GM23248 (cell line): ENCODE measurements around the gene CROCC2. TPM values are rescaled to one million over a fixed set of nuclear protein-coding genes. Genes with fewer than 3 reads are reported as not detected.

Source experiments
- DNase-seq: peaks from one replicate; pipeline ENCODE4 v3.0.0-alpha.2; 2015
- H2AFZ ChIP-seq: fragments of 200-600 bp; sonication (generic); 2 replicates; pipeline ENCODE4 v1.6.1; 2016; ENCODE audit warnings: antibody characterized with exemption
- H3F3A ChIP-seq: fragments of 200-600 bp; sonication (generic); 2 replicates; pipeline ENCODE4 v1.6.1; 2016; ENCODE audit warnings: mild to moderate bottlenecking, antibody characterized with exemption, mixed run types; ENCODE audit not compliant: insufficient read depth
- H3K27ac ChIP-seq: fragments of 200-600 bp; sonication (generic); 2 replicates; pipeline ENCODE4 v1.5.1; 2016; ENCODE audit warnings: mild to moderate bottlenecking
- H3K27me3 ChIP-seq: fragments of 200-600 bp; sonication (generic); replicated peaks from 2 replicates; pipeline ENCODE4 v1.6.1; 2016; ENCODE audit warnings: mild to moderate bottlenecking; ENCODE audit not compliant: insufficient read depth
- H3K36me3 ChIP-seq: fragments of 200-600 bp; sonication (generic); 2 replicates; pipeline ENCODE4 v1.6.1; 2016; ENCODE audit warnings: low read depth, mild to moderate bottlenecking
- H3K4me1 ChIP-seq: fragments of 200-600 bp; sonication (generic); 2 replicates; pipeline ENCODE4 v1.6.1; 2016; ENCODE audit warnings: mild to moderate bottlenecking; ENCODE audit not compliant: insufficient read depth
- H3K4me2 ChIP-seq: fragments of 200-600 bp; sonication (generic); one replicate; pipeline ENCODE4 v1.6.1; 2016; ENCODE audit warnings: mild to moderate bottlenecking; ENCODE audit not compliant: unreplicated experiment
- H3K4me3 ChIP-seq: fragments of 200-600 bp; sonication (generic); 2 replicates; pipeline ENCODE4 v1.5.1; 2016; ENCODE audit warnings: mild to moderate bottlenecking
- H3K79me2 ChIP-seq: fragments of 200-600 bp; sonication (generic); 2 replicates; pipeline ENCODE4 v1.6.1; 2016; ENCODE audit warnings: mild to moderate bottlenecking; ENCODE audit not compliant: insufficient read depth
- H3K9ac ChIP-seq: fragments of 200-600 bp; sonication (generic); 2 replicates; pipeline ENCODE4 v1.6.1; 2016; ENCODE audit warnings: mild to moderate bottlenecking
- H3K9me2 ChIP-seq: fragments of 200-600 bp; sonication (generic); 2 replicates; pipeline ENCODE4 v1.6.1; 2016; ENCODE audit warnings: mixed run types, mild to moderate bottlenecking, moderate library complexity; ENCODE audit not compliant: insufficient read depth
- H3K9me3 ChIP-seq: fragments of 200-600 bp; sonication (generic); one replicate; pipeline ENCODE4 v1.6.1; 2017; ENCODE audit warnings: low read depth
- H4K20me1 ChIP-seq: fragments of 200-600 bp; sonication (generic); 2 replicates; pipeline ENCODE4 v1.6.0; 2016; ENCODE audit not compliant: insufficient read depth
- EZH2 ChIP-seq: fragments of 200-600 bp; sonication (generic); IDR thresholded peaks from 2 replicates; pipeline ENCODE4 v1.6.1; 2018; ENCODE audit warnings: antibody characterized with exemption, mild to moderate bottlenecking; ENCODE audit not compliant: insufficient read depth, poor library complexity, severe bottlenecking
- EZH2phosphoT487 ChIP-seq: fragments of 200-600 bp; sonication (generic); IDR thresholded peaks from 2 replicates; pipeline ENCODE4 v1.6.1; 2018; ENCODE audit warnings: antibody characterized with exemption, moderate library complexity, mild to moderate bottlenecking, low read depth; ENCODE audit not compliant: insufficient read depth
- WGBS, 2 experiments: methylation state at CpG; one replicate each; pipeline ENCODE4 v1.1.6; 2015 to 2017; ENCODE audit warnings: low lambda C conversion rate in 2 of 2, low coverage in 1 of 2; ENCODE audit errors: missing lambda C conversion rate in 2 of 2; 5-methylcytosine and 5-hydroxymethylcytosine counted together
- in situ Hi-C: fragments of 300-500 bp; cut with MboI; formaldehyde crosslinking; loops from 2 replicates; pipeline ENCODE4 v1.15.0; 2020
- polyA plus RNA-seq: library from polyadenylated mRNA; unstranded; fragments of >200 nt; fragmentation: Nextera tagmentation; extraction: Ambion mirVana; gene quantifications from 2 replicates; pipeline ENCODE4 v1.2.1, GENCODE V29; 2016
- total RNA-seq: library from RNA; depleted of rRNA; stranded (reverse); fragments of >200 nt; shearing (Covaris generic); gene quantifications from 2 replicates; pipeline ENCODE4 v1.2.3, GENCODE V29; 2014

CROCC2 gene
- total and polyA plus RNA-seq, 2 experiments from 2014 or later, result under 0.01 TPM; not detected in 1

GRCh38 chr2:240919786-240920782 lies 13.9 kb downstream of the CROCC2 start:
- H3K9me3 ChIP-seq, result no peaks in the 10 kb centered on the region
- no peaks in the 10 kb centered on the region for H3K36me3 ChIP-seq
- peaks cover 27% of the 10 kb centered on the region for H3K4me1 ChIP-seq
- WGBS, 2 experiments, result 94 to 95% methylated on average over 31 of the region's 31 CpGs
- in situ Hi-C loops, result no loop called here
- no peaks in the 10 kb centered on the region for H3F3A ChIP-seq
- peak overlapping the region; percentile 84 for H3K9ac ChIP-seq
- no peaks in the 10 kb centered on the region for H4K20me1 ChIP-seq
- H2AFZ ChIP-seq, result no peak overlapping the region
- peak overlapping the region; percentile 70 for H3K4me2 ChIP-seq
- TF ChIP-seq EZH2phosphoT487, result no peak
- no peak for TF ChIP-seq EZH2
- H3K4me3 ChIP-seq, result no peak overlapping the region
- H3K9me2 ChIP-seq, result no peaks in the 10 kb centered on the region
- H3K27me3 ChIP-seq, result no peaks in the 10 kb centered on the region
- H3K27ac ChIP-seq, result peak overlapping the region; percentile 97
- no peak for DNase-seq
- H3K79me2 ChIP-seq, result no peaks in the 10 kb centered on the region

- in situ Hi-C loops, result no loop called here
- H3K9ac ChIP-seq, result peak overlapping the region; percentile 84
- peak overlapping the region; percentile 70 for H3K4me2 ChIP-seq
- H2AFZ ChIP-seq, result no peak overlapping the region
- H3K27ac ChIP-seq, result peak overlapping the region; percentile 97
- H3K27me3 ChIP-seq, result no peaks in the 10 kb centered on the region
- H3K4me1 ChIP-seq, result peaks cover 27% of the 10 kb centered on the region
- H3K36me3 ChIP-seq, result no peaks in the 10 kb centered on the region
- 43 to 44% methylated on average over 4 of the region's 4 CpGs for WGBS, 2 experiments
- no peaks in the 10 kb centered on the region for H3F3A ChIP-seq
- DNase-seq, result peak; percentile 64
- peak overlapping the region; percentile 39; the same call in 1 of the 2 replicates for H3K4me3 ChIP-seq
- no peaks in the 10 kb centered on the region for H3K9me2 ChIP-seq
- TF ChIP-seq EZH2phosphoT487 (no peak), EZH2 (no peak)
- H3K79me2 ChIP-seq, result no peaks in the 10 kb centered on the region
- H4K20me1 ChIP-seq, result no peaks in the 10 kb centered on the region
- H3K9me3 ChIP-seq, result no peaks in the 10 kb centered on the region
These were observed 14.7 kb downstream of the CROCC2 start for GRCh38 chr2:240920783-240921231.

- H3K9me2 ChIP-seq, result no peaks in the 10 kb centered on the region
- no peaks in the 10 kb centered on the region for H3K9me3 ChIP-seq
- no peaks in the 10 kb centered on the region for H3F3A ChIP-seq
- in situ Hi-C loops, result no loop called here
- no peaks in the 10 kb centered on the region for H4K20me1 ChIP-seq
- peak overlapping the region; percentile 70 for H3K4me2 ChIP-seq
- H3K27ac ChIP-seq, result peak overlapping the region; percentile 97
- no peaks in the 10 kb centered on the region for H3K79me2 ChIP-seq
- H2AFZ ChIP-seq, result peak overlapping the region; percentile 8; the same call in 1 of the 2 replicates
- peak overlapping the region; percentile 84 for H3K9ac ChIP-seq
- peak overlapping the region; percentile 39; the same call in 1 of the 2 replicates for H3K4me3 ChIP-seq
- DNase-seq, result peak; percentile 99
- 1% methylated on average over 11 to 13 of the region's 13 CpGs for WGBS, 2 experiments
- TF ChIP-seq EZH2 (no peak), EZH2phosphoT487 (no peak)
- no peaks in the 10 kb centered on the region for H3K27me3 ChIP-seq
- H3K4me1 ChIP-seq, result peaks cover 27% of the 10 kb centered on the region
- no peaks in the 10 kb centered on the region for H3K36me3 ChIP-seq
These were observed 15.3 kb downstream of the CROCC2 start for GRCh38 chr2:240921311-240921994.

GRCh38 chr2:240921995-240922244 lies 15.8 kb downstream of the CROCC2 start:
- no peak for TF ChIP-seq EZH2phosphoT487
- TF ChIP-seq EZH2, result no peak
- H3F3A ChIP-seq, result no peaks in the 10 kb centered on the region
- H3K9ac ChIP-seq, result peak overlapping the region; percentile 84
- no peaks in the 10 kb centered on the region for H3K36me3 ChIP-seq
- no peaks in the 10 kb centered on the region for H3K9me2 ChIP-seq
- in situ Hi-C loops, result no loop called here
- H3K27me3 ChIP-seq, result no peaks in the 10 kb centered on the region
- H3K9me3 ChIP-seq, result no peaks in the 10 kb centered on the region
- no peak for DNase-seq
- H3K4me1 ChIP-seq, result peaks cover 25% of the 10 kb centered on the region
- H3K4me2 ChIP-seq, result peak overlapping the region; percentile 16
- no peak overlapping the region for H3K4me3 ChIP-seq
- no peak overlapping the region for H2AFZ ChIP-seq
- H3K79me2 ChIP-seq, result no peaks in the 10 kb centered on the region
- peak overlapping the region; percentile 97 for H3K27ac ChIP-seq
- H4K20me1 ChIP-seq, result no peaks in the 10 kb centered on the region
- 85 to 100% methylated on average over 1 of the region's 1 CpG for WGBS, 2 experiments
